ENCODE results near the gene FFAR2.
"Not testable (repeated sequence)": the region's sequence is repeated elsewhere in the genome, so short reads cannot be mapped to it uniquely, and the experiment has no call there.

Gene FFAR2

GRCh38 chr19:35447606-35448469 is at the start of gene FFAR2:
TSS of gene FFAR2 (plus strand) at chr19:35448257. CDS start at chr19:35449715, 1,458 bp downstream.
- no peaks in the 10 kb centered on the region for H3K9me3 ChIP-seq (ENCODE audit: control insufficient read depth, low read depth, low read length)
- H3K27me3 ChIP-seq (ENCODE audit: control insufficient read depth, insufficient read depth, low read length) = no peaks in the 10 kb centered on the region
- H3K27ac ChIP-seq (ENCODE audit: low read length) = no peak within 1 kb of the TSS
- no peak within 1 kb of the TSS for H3K9ac ChIP-seq (ENCODE audit: low read length)
- H3K36me3 ChIP-seq (ENCODE audit: control insufficient read depth, low read depth, low read length) = no peaks in the 10 kb centered on the region
- no peak within 1 kb of the TSS for H3K4me3 ChIP-seq (ENCODE audit: low read length)
- H3K4me1 ChIP-seq (ENCODE audit: control insufficient read depth, low read depth, low read length) = no peaks in the 10 kb centered on the region

GRCh38 chr19:35398570-35398969 is 49.5 kb upstream of the FFAR2 start:
- no peaks in the 10 kb centered on the region for H3K27me3 ChIP-seq (ENCODE audit: control insufficient read depth, insufficient read depth, low read length)
- no peak overlapping the region for H3K4me3 ChIP-seq (ENCODE audit: low read length)
- no peak overlapping the region for H3K9ac ChIP-seq (ENCODE audit: low read length)
- no peaks in the 10 kb centered on the region for H3K36me3 ChIP-seq (ENCODE audit: control insufficient read depth, low read depth, low read length)
- H3K27ac ChIP-seq (ENCODE audit: low read length) = no peak overlapping the region
- no peaks in the 10 kb centered on the region for H3K4me1 ChIP-seq (ENCODE audit: control insufficient read depth, low read depth, low read length)
- H3K9me3 ChIP-seq (ENCODE audit: control insufficient read depth, low read depth, low read length) = no peaks in the 10 kb centered on the region

DNA sequence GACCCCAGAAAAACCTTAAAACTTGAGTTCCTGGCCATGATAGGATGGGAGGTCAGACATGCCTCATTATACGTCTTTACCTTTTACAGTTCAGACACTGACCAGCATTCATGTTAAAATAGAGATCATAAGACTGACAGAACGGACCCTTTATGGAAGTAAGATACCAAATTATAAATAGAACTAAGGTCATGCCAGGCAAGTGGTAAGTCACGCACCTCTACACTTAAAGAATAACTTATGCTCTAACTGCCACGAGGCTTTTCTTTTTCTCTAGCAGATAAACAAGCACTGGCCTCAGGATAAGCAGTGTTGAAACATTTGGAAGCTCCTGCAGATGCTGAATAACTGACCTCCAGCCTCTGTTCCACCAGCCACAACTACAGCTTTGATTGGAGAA is 48.8 kb upstream of the FFAR2 start:
- Histone ChIP-seq H3K4me3 (ENCODE audit: low read length) (no peak overlapping the region), H3K36me3 (ENCODE audit: control insufficient read depth, low read depth, low read length) (no peaks in the 10 kb centered on the region), H3K4me1 (ENCODE audit: control insufficient read depth, low read depth, low read length) (no peaks in the 10 kb centered on the region), H3K27me3 (ENCODE audit: control insufficient read depth, insufficient read depth, low read length) (no peaks in the 10 kb centered on the region), H3K9me3 (ENCODE audit: control insufficient read depth, low read depth, low read length) (no peaks in the 10 kb centered on the region), H3K27ac (ENCODE audit: low read length) (no peak overlapping the region), H3K9ac (ENCODE audit: low read length) (no peak overlapping the region)

DNA sequence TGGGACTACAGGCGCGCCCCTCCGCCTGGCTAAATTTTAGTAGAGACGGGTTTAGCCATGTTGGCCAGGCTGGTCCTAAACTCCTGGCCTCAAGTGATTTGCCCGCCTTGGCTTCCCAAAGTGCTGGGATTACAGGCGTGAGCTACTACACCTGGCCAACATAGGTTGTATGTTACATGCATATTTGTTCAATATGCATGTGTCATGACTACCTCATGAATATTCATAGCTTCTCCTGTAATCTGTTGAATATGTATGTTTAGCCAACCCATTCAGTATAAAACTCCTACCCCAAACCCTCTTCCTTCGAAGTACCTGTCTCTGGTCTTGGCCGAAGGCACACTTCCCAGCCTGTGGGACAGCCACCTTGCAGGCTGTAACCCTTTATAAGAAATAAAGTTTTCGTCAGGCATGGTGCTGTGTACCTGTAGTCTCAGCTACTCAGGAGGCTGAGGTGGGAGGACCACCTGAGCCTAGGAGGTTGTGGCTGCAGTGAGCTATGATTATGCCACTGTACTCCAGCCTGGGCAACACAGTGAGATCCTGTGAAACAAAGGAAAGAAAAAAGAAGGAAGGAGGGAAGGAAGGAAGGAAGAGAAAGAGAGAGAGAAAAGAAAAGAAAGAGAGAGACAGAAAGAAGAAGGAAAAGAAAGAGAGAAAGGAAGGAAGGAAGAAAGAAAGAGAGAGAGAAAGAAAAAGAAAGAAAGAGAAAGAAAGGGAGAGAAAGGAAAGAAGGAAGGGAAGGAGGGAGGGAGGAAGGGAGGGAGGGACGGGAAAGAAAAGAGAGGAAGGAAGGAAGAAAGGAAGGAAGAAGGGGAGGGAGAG is 47.9 kb upstream of the FFAR2 start:
- Histone ChIP-seq H3K27ac (ENCODE audit: low read length) (no peak overlapping the region), H3K4me1 (ENCODE audit: control insufficient read depth, low read depth, low read length) (no peaks in the 10 kb centered on the region), H3K27me3 (ENCODE audit: control insufficient read depth, insufficient read depth, low read length) (no peaks in the 10 kb centered on the region), H3K9me3 (ENCODE audit: control insufficient read depth, low read depth, low read length) (no peaks in the 10 kb centered on the region), H3K36me3 (ENCODE audit: control insufficient read depth, low read depth, low read length) (no peaks in the 10 kb centered on the region), H3K9ac (ENCODE audit: low read length) (no peak overlapping the region), H3K4me3 (ENCODE audit: low read length) (no peak overlapping the region)

DNA sequence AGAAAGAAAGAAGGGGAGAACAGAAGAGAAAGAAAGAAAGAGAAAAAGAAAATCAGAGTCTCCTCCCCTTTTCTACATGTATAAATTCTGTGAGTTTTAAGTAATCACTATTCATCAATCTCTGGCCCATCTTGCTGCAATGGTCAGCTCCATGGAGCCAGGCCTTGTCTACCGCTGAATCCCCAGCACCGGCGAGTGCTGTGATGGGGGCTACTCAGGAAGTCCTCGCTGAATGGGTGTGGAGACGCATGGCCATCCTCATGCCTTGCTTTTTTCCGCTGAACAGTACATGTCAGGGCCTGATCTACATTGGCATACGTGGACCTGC is 47.3 kb upstream of the FFAR2 start:
- Histone ChIP-seq H3K27ac (ENCODE audit: low read length) (no peak overlapping the region), H3K9ac (ENCODE audit: low read length) (no peak overlapping the region), H3K4me1 (ENCODE audit: control insufficient read depth, low read depth, low read length) (no peaks in the 10 kb centered on the region), H3K27me3 (ENCODE audit: control insufficient read depth, insufficient read depth, low read length) (no peaks in the 10 kb centered on the region), H3K36me3 (ENCODE audit: control insufficient read depth, low read depth, low read length) (no peaks in the 10 kb centered on the region), H3K9me3 (ENCODE audit: control insufficient read depth, low read depth, low read length) (no peaks in the 10 kb centered on the region), H3K4me3 (ENCODE audit: low read length) (no peak overlapping the region)

DNA sequence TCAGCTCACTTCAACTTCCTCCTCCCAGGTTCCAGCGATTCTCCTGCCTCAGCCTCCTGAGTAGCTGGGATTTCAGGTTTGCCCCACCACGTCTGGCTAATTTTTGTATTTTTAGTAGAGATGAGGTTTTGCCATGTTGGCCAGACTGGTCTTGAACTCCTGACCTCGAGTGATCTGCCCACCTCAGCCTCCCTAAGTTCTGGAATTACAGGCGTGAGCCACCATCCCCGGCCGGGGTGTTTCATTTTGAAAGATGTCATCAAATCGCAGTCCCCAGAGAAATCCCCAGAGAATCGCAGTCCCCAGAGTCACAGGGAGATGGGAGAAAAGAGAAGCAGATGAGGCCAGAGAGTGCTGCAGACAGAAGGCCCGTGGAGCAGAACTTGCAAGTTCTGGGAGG is 46.6 kb upstream of the FFAR2 start:
- H3K4me3 ChIP-seq (ENCODE audit: low read length); H3K27ac ChIP-seq (ENCODE audit: low read length); H3K27me3 ChIP-seq (ENCODE audit: control insufficient read depth, insufficient read depth, low read length); H3K36me3 ChIP-seq (ENCODE audit: control insufficient read depth, low read depth, low read length); H3K9ac ChIP-seq (ENCODE audit: low read length); H3K9me3 ChIP-seq (ENCODE audit: control insufficient read depth, low read depth, low read length); H3K4me1 ChIP-seq (ENCODE audit: control insufficient read depth, low read depth, low read length): not testable (repeated sequence)

DNA sequence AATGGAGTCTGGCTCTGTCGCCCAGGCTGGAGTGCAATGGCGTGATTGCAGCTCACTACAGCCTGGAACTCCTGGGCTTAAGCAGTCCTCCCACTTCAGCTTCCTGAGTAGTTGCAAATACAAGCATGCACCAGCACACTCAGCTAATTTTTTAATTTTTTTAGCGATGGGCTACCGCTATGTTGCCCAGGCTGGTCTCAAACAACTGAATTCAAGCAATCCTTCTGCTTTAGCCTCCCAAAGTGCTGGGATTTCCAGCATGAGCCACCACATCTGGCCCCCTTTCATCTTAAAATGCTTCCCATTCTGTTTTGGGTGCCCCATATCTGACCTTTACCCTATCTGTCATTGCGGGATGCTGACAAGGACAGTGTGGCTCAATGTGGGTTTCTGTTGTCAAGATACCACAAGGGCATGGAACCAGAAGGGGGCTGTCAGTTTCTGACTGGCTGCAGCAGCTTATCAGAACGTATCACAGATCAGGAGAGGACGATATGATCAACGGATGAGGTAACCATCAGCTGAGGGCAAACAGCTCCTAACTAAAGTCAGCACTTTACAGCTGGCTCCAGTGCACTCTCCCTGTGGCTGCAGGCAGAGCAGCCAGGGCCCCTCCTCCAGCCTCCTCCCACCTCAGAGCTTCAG is 44.8 kb upstream of the FFAR2 start:
- no peak overlapping the region for H3K9ac ChIP-seq (ENCODE audit: low read length)
- H3K9me3 ChIP-seq (ENCODE audit: control insufficient read depth, low read depth, low read length) = no peaks in the 10 kb centered on the region
- no peaks in the 10 kb centered on the region for H3K4me1 ChIP-seq (ENCODE audit: control insufficient read depth, low read depth, low read length)
- no peak overlapping the region for H3K4me3 ChIP-seq (ENCODE audit: low read length)
- no peaks in the 10 kb centered on the region for H3K36me3 ChIP-seq (ENCODE audit: control insufficient read depth, low read depth, low read length)
- no peak overlapping the region for H3K27ac ChIP-seq (ENCODE audit: low read length)
- H3K27me3 ChIP-seq (ENCODE audit: control insufficient read depth, insufficient read depth, low read length) = no peaks in the 10 kb centered on the region

DNA sequence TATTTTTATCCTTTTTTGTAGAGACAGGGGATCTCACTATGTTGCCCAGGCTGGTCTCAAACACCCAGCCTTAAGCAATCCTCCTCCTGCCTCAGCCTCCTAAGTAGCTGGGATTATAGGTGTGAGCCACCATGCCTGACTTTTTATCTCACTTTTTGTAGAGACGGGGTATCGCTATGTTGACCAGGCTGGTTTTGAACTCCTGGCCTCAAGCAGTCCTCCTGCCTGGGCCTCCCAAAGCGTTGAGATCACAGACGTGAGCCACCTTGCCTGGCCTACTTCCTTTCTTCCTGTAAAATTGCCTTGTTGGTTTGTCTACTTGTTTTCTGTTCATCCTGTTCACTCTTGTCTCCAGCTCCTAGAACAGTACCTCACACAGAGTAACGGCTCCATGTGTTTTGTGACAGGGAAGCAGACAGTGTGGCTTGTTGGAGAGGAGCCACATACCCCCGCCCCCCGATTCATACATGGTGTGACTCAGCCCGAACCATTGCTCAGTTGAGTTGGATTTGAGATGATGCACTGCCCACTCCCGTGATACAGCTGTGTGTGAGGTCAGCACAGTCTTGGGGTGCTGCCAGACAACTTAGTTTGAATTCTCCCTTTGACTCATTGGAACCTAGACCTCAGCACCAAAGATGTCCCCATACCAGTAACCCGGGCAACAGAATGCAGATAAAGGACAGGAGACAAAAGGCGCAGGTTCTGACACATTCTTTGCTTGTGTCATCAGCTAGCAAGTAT is 43.0 kb upstream of the FFAR2 start:
- Histone ChIP-seq H3K9me3 (ENCODE audit: control insufficient read depth, low read depth, low read length) (no peaks in the 10 kb centered on the region), H3K36me3 (ENCODE audit: control insufficient read depth, low read depth, low read length) (no peaks in the 10 kb centered on the region), H3K27me3 (ENCODE audit: control insufficient read depth, insufficient read depth, low read length) (no peaks in the 10 kb centered on the region), H3K9ac (ENCODE audit: low read length) (no peak overlapping the region), H3K4me3 (ENCODE audit: low read length) (no peak overlapping the region), H3K27ac (ENCODE audit: low read length) (no peak overlapping the region), H3K4me1 (ENCODE audit: control insufficient read depth, low read depth, low read length) (no peaks in the 10 kb centered on the region)

DNA sequence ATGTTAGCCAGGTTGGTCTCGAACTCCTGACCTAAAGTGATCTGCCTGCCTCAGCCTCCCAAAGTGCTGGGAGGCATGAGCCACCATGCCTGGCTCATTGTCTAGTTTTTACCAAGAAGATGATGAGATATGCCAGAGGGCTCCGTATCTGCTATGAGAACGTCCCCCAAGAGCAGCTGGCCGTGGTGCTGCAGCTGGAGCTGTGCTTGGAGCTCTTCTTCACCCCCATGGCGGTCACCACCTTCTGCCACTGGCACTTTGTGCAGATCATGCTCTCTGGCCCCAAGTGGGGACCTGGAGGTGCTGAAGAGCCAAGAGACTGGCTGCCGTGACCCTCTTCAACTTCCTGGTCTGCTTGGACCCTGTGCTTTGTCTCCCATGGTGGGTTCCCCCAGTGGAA is 40.4 kb upstream of the FFAR2 start:
- Histone ChIP-seq H3K9me3 (ENCODE audit: control insufficient read depth, low read depth, low read length) (no peaks in the 10 kb centered on the region), H3K36me3 (ENCODE audit: control insufficient read depth, low read depth, low read length) (no peaks in the 10 kb centered on the region), H3K27ac (ENCODE audit: low read length) (no peak overlapping the region), H3K4me1 (ENCODE audit: control insufficient read depth, low read depth, low read length) (no peaks in the 10 kb centered on the region), H3K27me3 (ENCODE audit: control insufficient read depth, insufficient read depth, low read length) (no peaks in the 10 kb centered on the region), H3K4me3 (ENCODE audit: low read length) (no peak overlapping the region), H3K9ac (ENCODE audit: low read length) (no peak overlapping the region)

DNA sequence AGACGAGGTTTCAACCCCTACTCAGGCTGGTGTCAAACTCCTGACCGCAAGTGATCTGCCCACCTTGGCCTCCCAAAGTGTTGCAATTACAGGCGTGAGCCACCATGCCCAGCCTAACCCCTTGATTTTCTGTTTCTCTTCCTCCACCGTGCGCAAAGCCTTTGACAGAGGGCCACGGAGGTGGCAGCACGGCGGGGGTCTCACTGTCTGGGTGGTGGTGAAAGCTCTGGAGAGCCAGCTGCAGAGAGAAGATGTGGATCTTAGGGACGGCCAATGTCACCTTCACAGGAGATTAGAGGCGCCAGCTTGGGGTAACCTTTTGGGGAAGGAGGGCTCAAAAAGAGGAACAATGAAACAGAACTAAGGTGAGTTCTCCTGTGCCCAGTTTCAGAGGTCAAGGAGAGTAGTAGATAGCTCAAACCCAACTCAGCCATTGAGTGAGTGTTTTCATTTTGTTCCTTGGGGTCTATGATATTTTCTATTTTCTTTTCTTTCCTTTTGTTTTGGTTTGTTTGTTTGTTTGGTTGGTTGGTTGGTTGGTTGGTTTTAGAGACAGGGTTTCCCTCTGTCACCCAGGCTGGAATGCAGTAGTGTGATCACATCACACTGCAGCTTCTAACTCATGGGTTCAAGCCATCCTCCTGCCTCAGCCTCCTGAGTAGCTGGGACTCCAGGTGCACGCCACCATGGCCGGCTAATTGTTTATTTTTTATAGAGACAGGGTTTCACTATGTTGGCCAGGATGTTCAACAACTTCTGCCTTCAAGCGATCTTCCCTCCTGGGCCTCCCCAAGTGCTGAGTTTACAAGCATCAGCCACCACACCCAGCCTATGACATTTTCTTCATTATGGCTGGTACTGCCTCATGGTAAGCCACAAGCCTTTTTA is 39.5 kb upstream of the FFAR2 start:
- no peak overlapping the region for H3K9ac ChIP-seq (ENCODE audit: low read length)
- no peak overlapping the region for H3K4me3 ChIP-seq (ENCODE audit: low read length)

More for the DNA sequence above, 39.5 kb upstream of the FFAR2 start:
- Histone ChIP-seq H3K9me3 (ENCODE audit: control insufficient read depth, low read depth, low read length) (no peaks in the 10 kb centered on the region), H3K27me3 (ENCODE audit: control insufficient read depth, insufficient read depth, low read length) (no peaks in the 10 kb centered on the region), H3K36me3 (ENCODE audit: control insufficient read depth, low read depth, low read length) (no peaks in the 10 kb centered on the region), H3K4me1 (ENCODE audit: control insufficient read depth, low read depth, low read length) (no peaks in the 10 kb centered on the region), H3K27ac (ENCODE audit: low read length) (no peak overlapping the region)

Measured in iPS-18a (cell line).